GM12878 (cell line): ENCODE measurements around the gene CCDC117. TPM values are rescaled to one million over a fixed set of nuclear protein-coding genes. Genes with fewer than 3 reads are reported as not detected.

Experiments used
- ATAC-seq: fragments of 200-7000 bp; cut with Tn5 transposase; 3 replicates; pipeline ENCODE4 v1.9.1; 2020; ENCODE audit warnings: mild to moderate bottlenecking, moderate library complexity
- BruUV-seq: library from RNA; stranded (reverse); fragments of 400-500 nt; replicated peaks from 2 replicates; lab custom pipeline; 2021; lab: Mats Ljungman, UMichigan
- CTCF ChIA-PET: fragments of 300-600 bp; sonication (Branson Sonifier 250); formaldehyde crosslinking; extraction: SDS; loops from one replicate; lab custom pipeline; 2021; ENCODE audit warnings: inconsistent platforms; lab: Yijun Ruan, JAX
- POLR2A ChIA-PET: fragments of 350-600 bp; formaldehyde crosslinking; extraction: SDS; loops from one replicate; lab custom pipeline; 2021; ENCODE audit warnings: inconsistent platforms; lab: Charles Lee
- RAD21 ChIA-PET: fragments of 300-600 bp; sonication (Branson Sonifier 250); formaldehyde crosslinking; loops from one replicate; lab custom pipeline; 2023; ENCODE audit warnings: antibody characterized with exemption; ENCODE audit not compliant: unreplicated experiment; lab: Charles Lee
- SMC1A ChIA-PET: fragments of 300-600 bp; sonication (Branson Sonifier 250); formaldehyde crosslinking; loops from one replicate; lab custom pipeline; 2023; ENCODE audit not compliant: unreplicated experiment, uncharacterized antibody; lab: Charles Lee
- DNase-seq: peaks from one replicate; pipeline ENCODE4 v3.0.0-alpha.2; 2011; ENCODE audit warnings: low read depth, low spot score
- FAIRE-seq: peaks from 3 replicates; lab custom pipeline; 2011; peaks lifted over from hg19 to GRCh38; lab: Jason Lieb, UNC
- H2AFZ ChIP-seq: 2 replicates; pipeline ENCODE4 v1.6.0; 2011; ENCODE audit warnings: low read depth, low read length, control low read depth; ENCODE audit not compliant: control insufficient read depth
- H3K27ac ChIP-seq: 2 replicates; pipeline ENCODE4 v1.5.1; 2011; ENCODE audit warnings: control low read depth; ENCODE audit not compliant: control insufficient read depth, insufficient read depth
- H3K27me3 ChIP-seq, 2 experiments: replicated peaks in 1 of 2; 2 replicates each; pipeline versions ENCODE4 v1.6.0 to v1.6.1; 2011; ENCODE audit warnings: low read length in 1 of 2; ENCODE audit not compliant: control insufficient read depth in 2 of 2, insufficient read depth in 2 of 2
- H3K36me3 ChIP-seq, 2 experiments: 2 replicates each; pipeline ENCODE4 v1.5.1; 2011; ENCODE audit warnings: low read length in 1 of 2; ENCODE audit not compliant: control insufficient read depth in 2 of 2, insufficient read depth in 2 of 2
- H3K4me1 ChIP-seq: 2 replicates; pipeline ENCODE4 v1.6.1; 2011; ENCODE audit warnings: mild to moderate bottlenecking, low read length, moderate library complexity, mixed read lengths; ENCODE audit not compliant: control insufficient read depth, insufficient read depth
- H3K4me2 ChIP-seq: 2 replicates; pipeline ENCODE4 v1.6.0; 2011; ENCODE audit warnings: control low read depth; ENCODE audit not compliant: control insufficient read depth, insufficient read depth
- H3K4me3 ChIP-seq: fragments of 200-600 bp; sonication (generic); 2 replicates; pipeline ENCODE4 v1.5.1; 2016
- H3K79me2 ChIP-seq: 2 replicates; pipeline ENCODE4 v1.6.0; 2011; ENCODE audit warnings: low read length; ENCODE audit not compliant: control insufficient read depth, insufficient read depth
- H3K9ac ChIP-seq: 2 replicates; pipeline ENCODE4 v1.8.0; 2011; ENCODE audit warnings: low read length, control low read depth, mixed read lengths; ENCODE audit not compliant: control insufficient read depth, insufficient read depth
- H3K9me3 ChIP-seq: replicated peaks from 3 replicates; pipeline ENCODE4 v1.5.1; 2011; ENCODE audit warnings: mild to moderate bottlenecking, low read length; ENCODE audit not compliant: control insufficient read depth, insufficient read depth
- H4K20me1 ChIP-seq: 2 replicates; pipeline ENCODE4 v1.6.0; 2011; ENCODE audit not compliant: control insufficient read depth, insufficient read depth
- GATAD2B ChIP-seq: fragments of 450-650 bp; conservative IDR thresholded peaks from 2 replicates; pipeline ENCODE4 v1.6.1; 2017; ENCODE audit warnings: low read depth, mild to moderate bottlenecking, moderate library complexity
- WGBS: methylation state at CpG from one replicate; pipeline ENCODE4 v1.1.6; 2016; ENCODE audit warnings: low lambda C conversion rate; ENCODE audit not compliant: insufficient replicate concordance, insufficient coverage; ENCODE audit errors: missing lambda C conversion rate; 5-methylcytosine and 5-hydroxymethylcytosine counted together
- in situ Hi-C: fragments of 300-500 bp; cut with MboI; formaldehyde crosslinking; loops from 9 replicates; pipeline ENCODE4 v1.14.3; 2018; ENCODE audit warnings: mixed read lengths
- intact Hi-C: fragments of 100-400 bp; cut with micrococcal nuclease; formaldehyde crosslinking; loops from one replicate; pipeline ENCODE4 v1.14.2; 2022; ENCODE audit not compliant: unreplicated experiment
- polyA plus RNA-seq, 11 experiments: library from polyadenylated mRNA; depleted of rRNA in 4 of 11; unstranded in 6 of 11; stranded (reverse) in 5 of 11; fragments of >200 nt; fragmentation: Nextera tagmentation in 4 of 11; fragmentation: Illumina TruSeq in 1 of 11; extraction: Ambion mirVana in 4 of 11; extraction: Trizol in 1 of 11; gene quantifications; 1 replicate in 1 of 11; 2 replicates in 10 of 11; pipeline versions ENCODE4 v1.2.1 to v1.2.3, GENCODE V29; 2011 to 2016; ENCODE audit warnings: inconsistent platforms in 2 of 11, missing spikeins in 2 of 11, low read depth in 1 of 11
- total RNA-seq, 4 experiments: library from RNA; depleted of rRNA in 3 of 4; stranded (reverse); fragments of >200 nt in 3 of 4; fragmentation: Illumina TruSeq in 1 of 4; extraction: Trizol in 1 of 4; gene quantifications; 2 replicates each; pipeline versions ENCODE4 v1.2.1 to v1.2.3, GENCODE V29; 2013 to 2021
- TF ChIP-seq, protein P1 (sequence below): fragments of 450-650 bp; IDR thresholded peaks from 2 replicates; pipeline ENCODE4 v1.6.1; 2018; ENCODE audit warnings: mild to moderate bottlenecking, low read depth, moderate library complexity; ENCODE audit not compliant: partially characterized antibody

CCDC117 gene
- total and polyA plus RNA-seq, 10 of the 15 experiments (the other 5 are each of a cell fraction or from before 2014, with no cell fraction given) = 6.3 to 32.2 (median 20.6) TPM

DNA sequence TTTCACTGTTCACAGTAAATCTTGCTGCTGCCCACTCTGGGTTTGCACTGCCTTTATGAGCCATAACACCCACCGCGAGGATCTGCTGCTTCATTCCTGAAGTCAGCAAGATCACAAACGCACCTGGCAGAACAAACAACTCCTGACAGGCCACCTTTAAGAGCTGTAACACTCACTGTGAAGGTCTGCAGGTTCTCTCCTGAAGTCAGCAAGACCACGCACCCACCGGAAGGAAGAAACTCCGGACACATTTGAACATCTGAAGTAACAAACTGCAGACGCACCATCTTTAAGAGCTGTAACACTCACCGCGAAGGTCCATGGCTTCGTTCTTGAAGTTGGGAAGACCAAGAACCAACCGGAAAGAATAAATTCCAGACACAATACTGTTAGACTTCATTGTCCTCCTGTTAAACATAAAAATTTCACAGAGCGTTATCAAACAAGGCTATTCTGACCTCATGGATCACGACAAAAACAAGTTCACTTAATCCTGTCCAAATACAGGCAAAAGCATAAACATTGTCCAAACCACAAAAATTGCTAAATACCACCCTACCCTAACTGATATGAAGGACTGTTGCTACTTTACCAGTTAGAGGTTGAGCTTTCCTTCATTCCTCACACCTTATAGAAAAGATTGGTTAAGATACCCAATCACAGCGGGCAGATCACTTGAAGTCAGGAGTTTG lies 3.0 kb upstream of the CCDC117 start:
- ATAC-seq = no peak
- ChIA-PET POLR2A (no interaction called here), CTCF (interaction anchor here (1.1 to 1.4 kb wide), 2 partner anchors 9 to 267 kb away, joined by 3 read pairs; no protein-coding TSS in a partner anchor), SMC1A (no interaction called here), RAD21 (no interaction called here)
- H3K4me1 ChIP-seq = no peaks in the 10 kb centered on the region
- H3K4me3 ChIP-seq = no peak overlapping the region
- intact Hi-C loops (loop anchor here (10.0 kb wide), 1 partner anchor 55 kb away; no protein-coding TSS in a partner anchor), in situ Hi-C loops (no loop called here)
- 88% methylated on average over 14 of the region's 14 CpGs for WGBS
- H3K9ac ChIP-seq = no peak overlapping the region
- no peaks in the 10 kb centered on the region for H3K36me3 ChIP-seq
- BruUV-seq = no TSS peak
- H2AFZ ChIP-seq = no peak overlapping the region
- H3K4me2 ChIP-seq = no peak overlapping the region
- H3K27me3 ChIP-seq = no peaks in the 10 kb centered on the region
- H3K79me2 ChIP-seq = peaks cover 16% of the 10 kb centered on the region
- no peak for TF ChIP-seq GATAD2B
- TF ChIP-seq, protein P1, sequence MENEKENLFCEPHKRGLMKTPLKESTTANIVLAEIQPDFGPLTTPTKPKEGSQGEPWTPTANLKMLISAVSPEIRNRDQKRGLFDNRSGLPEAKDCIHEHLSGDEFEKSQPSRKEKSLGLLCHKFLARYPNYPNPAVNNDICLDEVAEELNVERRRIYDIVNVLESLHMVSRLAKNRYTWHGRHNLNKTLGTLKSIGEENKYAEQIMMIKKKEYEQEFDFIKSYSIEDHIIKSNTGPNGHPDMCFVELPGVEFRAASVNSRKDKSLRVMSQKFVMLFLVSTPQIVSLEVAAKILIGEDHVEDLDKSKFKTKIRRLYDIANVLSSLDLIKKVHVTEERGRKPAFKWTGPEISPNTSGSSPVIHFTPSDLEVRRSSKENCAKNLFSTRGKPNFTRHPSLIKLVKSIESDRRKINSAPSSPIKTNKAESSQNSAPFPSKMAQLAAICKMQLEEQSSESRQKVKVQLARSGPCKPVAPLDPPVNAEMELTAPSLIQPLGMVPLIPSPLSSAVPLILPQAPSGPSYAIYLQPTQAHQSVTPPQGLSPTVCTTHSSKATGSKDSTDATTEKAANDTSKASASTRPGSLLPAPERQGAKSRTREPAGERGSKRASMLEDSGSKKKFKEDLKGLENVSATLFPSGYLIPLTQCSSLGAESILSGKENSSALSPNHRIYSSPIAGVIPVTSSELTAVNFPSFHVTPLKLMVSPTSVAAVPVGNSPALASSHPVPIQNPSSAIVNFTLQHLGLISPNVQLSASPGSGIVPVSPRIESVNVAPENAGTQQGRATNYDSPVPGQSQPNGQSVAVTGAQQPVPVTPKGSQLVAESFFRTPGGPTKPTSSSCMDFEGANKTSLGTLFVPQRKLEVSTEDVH = no peak
- no peak overlapping the region for H3K27ac ChIP-seq
- no peak for DNase-seq
- H4K20me1 ChIP-seq = no peaks in the 10 kb centered on the region
- no peaks in the 10 kb centered on the region; the same call in 2 of the 3 replicates for H3K9me3 ChIP-seq
- no peak for FAIRE-seq
